Bronchial epithelial cell (primary cell): ENCODE results near the gene PRRC2B. TPM values are rescaled to one million over a fixed set of nuclear protein-coding genes. Genes with fewer than 3 reads are reported as not detected.

Source experiments
- DNase-seq: peaks from one replicate; pipeline ENCODE4 v3.0.0-alpha.2; 2010; ENCODE audit warnings: low read depth
- FAIRE-seq: peaks from 2 replicates; lab custom pipeline; 2011; peaks lifted over from hg19 to GRCh38; lab: Jason Lieb, UNC
- H3K27me3 ChIP-seq: 2 replicates; pipeline ENCODE4 v1.5.1; 2011; ENCODE audit warnings: low read length; ENCODE audit not compliant: control insufficient read depth, insufficient read depth
- H3K36me3 ChIP-seq: 2 replicates; pipeline ENCODE4 v1.5.1; 2011; ENCODE audit warnings: low read length; ENCODE audit not compliant: control insufficient read depth, insufficient read depth
- H3K4me3 ChIP-seq: 2 replicates; pipeline ENCODE4 v1.5.1; 2011; ENCODE audit warnings: mild to moderate bottlenecking, low read depth, low read length, control low read depth
- total RNA-seq: library from RNA; depleted of rRNA; stranded (reverse); fragments of >200 nt; gene quantifications from 2 replicates; pipeline ENCODE4 v1.2.1, GENCODE V29; 2014
- TF ChIP-seq, protein P1 (sequence below): IDR thresholded peaks from 2 replicates; pipeline ENCODE4 v1.5.1; 2011; ENCODE audit warnings: mild to moderate bottlenecking, moderate library complexity, low read length, control low read depth, inconsistent platforms; ENCODE audit not compliant: insufficient read depth, severe bottlenecking

The PRRC2B gene
- total RNA-seq, 1 donor from 2014 or later: 20.0 TPM

GRCh38 chr9:131434673-131435072, 40.8 kb downstream of the PRRC2B start:
- DNase-seq (no peak), FAIRE-seq (no peak)
- H3K27me3 ChIP-seq: no peaks in the 10 kb centered on the region
- H3K4me3 ChIP-seq: no peak overlapping the region
- H3K36me3 ChIP-seq: peaks cover 51% of the 10 kb centered on the region
- TF ChIP-seq, protein P1, sequence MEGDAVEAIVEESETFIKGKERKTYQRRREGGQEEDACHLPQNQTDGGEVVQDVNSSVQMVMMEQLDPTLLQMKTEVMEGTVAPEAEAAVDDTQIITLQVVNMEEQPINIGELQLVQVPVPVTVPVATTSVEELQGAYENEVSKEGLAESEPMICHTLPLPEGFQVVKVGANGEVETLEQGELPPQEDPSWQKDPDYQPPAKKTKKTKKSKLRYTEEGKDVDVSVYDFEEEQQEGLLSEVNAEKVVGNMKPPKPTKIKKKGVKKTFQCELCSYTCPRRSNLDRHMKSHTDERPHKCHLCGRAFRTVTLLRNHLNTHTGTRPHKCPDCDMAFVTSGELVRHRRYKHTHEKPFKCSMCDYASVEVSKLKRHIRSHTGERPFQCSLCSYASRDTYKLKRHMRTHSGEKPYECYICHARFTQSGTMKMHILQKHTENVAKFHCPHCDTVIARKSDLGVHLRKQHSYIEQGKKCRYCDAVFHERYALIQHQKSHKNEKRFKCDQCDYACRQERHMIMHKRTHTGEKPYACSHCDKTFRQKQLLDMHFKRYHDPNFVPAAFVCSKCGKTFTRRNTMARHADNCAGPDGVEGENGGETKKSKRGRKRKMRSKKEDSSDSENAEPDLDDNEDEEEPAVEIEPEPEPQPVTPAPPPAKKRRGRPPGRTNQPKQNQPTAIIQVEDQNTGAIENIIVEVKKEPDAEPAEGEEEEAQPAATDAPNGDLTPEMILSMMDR: no peak

DNA sequence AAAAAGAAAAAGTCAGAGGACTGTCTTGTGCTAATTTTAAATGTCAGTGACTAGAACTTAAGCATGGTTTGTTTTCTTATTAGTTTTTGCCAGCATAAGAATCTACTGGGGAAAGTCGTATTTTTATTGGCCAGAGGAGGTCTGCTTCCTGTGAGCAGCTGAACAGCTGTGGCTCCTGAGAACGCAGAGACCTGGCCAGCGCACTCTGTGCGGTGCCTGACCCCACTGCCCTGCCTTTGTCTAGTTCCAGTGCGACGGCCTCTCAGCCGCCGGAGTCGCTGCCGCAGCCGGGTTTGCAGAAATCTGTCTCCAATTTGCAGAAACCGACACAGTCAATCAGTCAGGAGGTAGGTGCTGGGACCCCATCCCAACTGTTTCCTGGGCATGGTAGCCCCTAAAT, 42.5 kb downstream of the PRRC2B start:
- H3K4me3 ChIP-seq: no peak overlapping the region
- H3K36me3 ChIP-seq: peaks cover 52% of the 10 kb centered on the region
- TF ChIP-seq, protein P1: no peak
- FAIRE-seq (no peak), DNase-seq (no peak)
- H3K27me3 ChIP-seq: no peaks in the 10 kb centered on the region

DNA sequence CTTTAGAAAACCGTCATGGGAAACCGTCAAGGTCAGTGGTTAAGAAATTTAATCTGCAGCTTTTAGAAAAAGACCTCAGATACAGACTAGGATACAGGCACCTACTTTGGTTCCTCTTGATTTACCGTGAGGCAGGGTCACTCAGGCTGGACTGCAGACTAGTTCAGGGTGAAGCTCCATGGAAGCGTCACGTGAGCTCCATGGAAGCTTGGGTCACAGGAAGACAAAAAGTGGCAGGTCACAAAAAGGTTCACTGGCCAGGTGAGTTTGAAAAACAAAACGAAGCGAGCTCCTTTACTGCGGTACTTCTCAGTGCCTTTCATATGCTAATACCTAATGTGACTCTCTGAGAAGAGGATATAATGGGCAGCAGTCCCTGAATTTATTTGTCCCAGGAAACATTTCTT, 43.0 kb downstream of the PRRC2B start:
- FAIRE-seq: no peak
- Histone ChIP-seq H3K27me3 (no peaks in the 10 kb centered on the region), H3K4me3 (no peak overlapping the region), H3K36me3 (peaks cover 54% of the 10 kb centered on the region)
- TF ChIP-seq, protein P1: no peak
- DNase-seq: no peak

- no peak overlapping the region for H3K4me3 ChIP-seq
- DNase-seq: no peak
- no peaks in the 10 kb centered on the region for H3K27me3 ChIP-seq
- H3K36me3 ChIP-seq: peaks cover 50% of the 10 kb centered on the region
- FAIRE-seq: no peak
- TF ChIP-seq, protein P1: no peak
Observed at GRCh38 chr9:131438190-131438589, 44.3 kb downstream of the PRRC2B start.

GRCh38 chr9:131439224-131439623, 45.3 kb downstream of the PRRC2B start:
- TF ChIP-seq, protein P1: no peak
- Histone ChIP-seq H3K27me3 (no peaks in the 10 kb centered on the region), H3K4me3 (no peak overlapping the region), H3K36me3 (peaks cover 50% of the 10 kb centered on the region)
- DNase-seq (no peak), FAIRE-seq (no peak)

DNA sequence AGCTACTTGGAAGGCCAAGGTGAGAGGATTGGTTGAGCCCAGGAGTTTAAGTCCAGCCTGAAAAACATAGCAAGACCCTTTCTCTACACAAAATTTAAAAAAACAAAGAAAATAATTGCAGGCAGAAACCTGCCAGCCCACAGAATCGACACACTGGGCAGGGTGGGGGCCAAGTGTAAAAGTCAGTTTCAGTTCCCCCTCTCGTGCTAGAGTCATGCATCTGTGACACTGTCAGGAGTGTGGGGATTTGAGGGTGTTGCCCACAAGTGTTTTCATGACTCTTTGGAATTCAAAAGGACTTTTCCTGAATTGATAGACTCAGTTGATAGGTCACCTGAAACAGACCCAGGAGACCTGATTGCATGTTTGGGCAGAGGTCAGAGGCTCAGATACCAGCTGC, 47.6 kb downstream of the PRRC2B start:
- DNase-seq (no peak), FAIRE-seq (no peak)
- H3K36me3 ChIP-seq: peaks cover 58% of the 10 kb centered on the region
- TF ChIP-seq, protein P1: no peak
- H3K27me3 ChIP-seq: no peaks in the 10 kb centered on the region
- no peak overlapping the region for H3K4me3 ChIP-seq
